Activated T-cell treated with anti-CD3 and anti-CD28 coated beads for 1 hour (primary cell): ENCODE data around the gene FAM184A.

Experiments
- DNase-seq: peaks from one replicate; pipeline ENCODE4 v3.0.0-alpha.2; 2020; ENCODE audit warnings: low read depth

Gene FAM184A

GRCh38 chr6:118959903-118960302, 118.6 kb downstream of the FAM184A start:
- no peak for DNase-seq

- no peak for DNase-seq
Observed at GRCh38 chr6:118953391-118953790, 125.1 kb downstream of the FAM184A start.

- no peak for DNase-seq
Observed at GRCh38 chr6:118952683-118953082, 125.8 kb downstream of the FAM184A start.

- no peak for DNase-seq
Observed at GRCh38 chr6:118945217-118945616, 133.2 kb downstream of the FAM184A start.

GRCh38 chr6:118940770-118941169, 137.7 kb downstream of the FAM184A start:
- DNase-seq = no peak

GRCh38 chr6:118939683-118940082, 138.8 kb downstream of the FAM184A start:
- DNase-seq = no peak

- no peak for DNase-seq
Observed at GRCh38 chr6:118935978-118936703, 142.3 kb downstream of the FAM184A start.

GRCh38 chr6:118935331-118935668, 143.2 kb downstream of the FAM184A start:
- no peak for DNase-seq

- peak; percentile 79 for DNase-seq
Observed at GRCh38 chr6:118934461-118935330, 143.8 kb downstream of the FAM184A start, which contains the start of gene MCM9. Gene MCM9, minus strand, starts transcription at chr6:118935159. Its CDS starts 3,436 bp downstream, at chr6:118931723.

- no peak for DNase-seq
Observed at GRCh38 chr6:118933855-118934460, 144.5 kb downstream of the FAM184A start.

- no peak for DNase-seq
Observed at GRCh38 chr6:118932421-118932820, 146.0 kb downstream of the FAM184A start.

- DNase-seq = no peak
Observed at GRCh38 chr6:118931436-118931835, 147.0 kb downstream of the FAM184A start.

GRCh38 chr6:118930680-118931079, 147.8 kb downstream of the FAM184A start:
- no peak for DNase-seq

- DNase-seq = no peak
Observed at GRCh38 chr6:118923035-118923434, 155.4 kb downstream of the FAM184A start.

- DNase-seq = no peak
Observed at GRCh38 chr6:118921084-118921483, 157.4 kb downstream of the FAM184A start.

- no peak for DNase-seq
Observed at GRCh38 chr6:118918329-118918725, 160.1 kb downstream of the FAM184A start.

GRCh38 chr6:118917546-118918328, 160.7 kb downstream of the FAM184A start:
- no peak for DNase-seq

- no peak for DNase-seq
Observed at GRCh38 chr6:118914598-118914997, 163.9 kb downstream of the FAM184A start.

- no peak for DNase-seq
Observed at GRCh38 chr6:118913161-118913560, 165.3 kb downstream of the FAM184A start.

- DNase-seq = no peak
Observed at GRCh38 chr6:118912646-118913045, 165.8 kb downstream of the FAM184A start.
